HT-29 (cell line): ENCODE results near the gene LTBP3. TPM values are rescaled to one million over a fixed set of nuclear protein-coding genes. Genes with fewer than 3 reads are reported as not detected.
"Not testable (repeated sequence)": the region's sequence is repeated elsewhere in the genome, so short reads cannot be mapped to it uniquely, and the experiment has no call there.

Experiments used
- DNase-seq: peaks from one replicate; pipeline ENCODE4 v3.0.0-alpha.2; 2015; ENCODE audit warnings: low spot score
- total RNA-seq: library from RNA; depleted of rRNA; stranded (reverse); fragments of >200 nt; shearing (Covaris generic); gene quantifications from 2 replicates; pipeline ENCODE4 v1.2.3, GENCODE V29; 2014

The LTBP3 gene
- total RNA-seq, 1 experiment from 2014 or later, result 164 TPM

DNA sequence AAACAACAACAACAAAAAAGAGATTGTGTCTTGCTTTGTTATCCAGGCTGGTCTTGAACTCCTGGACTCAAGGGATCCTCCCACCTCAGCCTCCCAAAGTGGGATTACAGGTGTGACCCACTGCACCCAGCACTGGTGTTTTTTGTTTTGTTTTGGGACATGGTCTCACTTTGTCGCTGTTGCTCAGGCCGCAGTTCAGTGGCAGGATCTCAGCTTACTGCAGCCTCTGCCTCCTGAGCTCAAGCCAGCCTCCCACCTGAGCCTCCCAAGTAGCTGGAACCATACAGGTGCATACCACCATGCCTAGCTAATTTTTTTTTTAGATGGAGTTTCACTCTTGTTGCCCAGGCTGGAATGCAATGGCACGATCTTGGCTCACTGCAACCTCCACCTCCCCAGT is 45.8 kb downstream of the LTBP3 start:
- DNase-seq, result not testable (repeated sequence)

DNA sequence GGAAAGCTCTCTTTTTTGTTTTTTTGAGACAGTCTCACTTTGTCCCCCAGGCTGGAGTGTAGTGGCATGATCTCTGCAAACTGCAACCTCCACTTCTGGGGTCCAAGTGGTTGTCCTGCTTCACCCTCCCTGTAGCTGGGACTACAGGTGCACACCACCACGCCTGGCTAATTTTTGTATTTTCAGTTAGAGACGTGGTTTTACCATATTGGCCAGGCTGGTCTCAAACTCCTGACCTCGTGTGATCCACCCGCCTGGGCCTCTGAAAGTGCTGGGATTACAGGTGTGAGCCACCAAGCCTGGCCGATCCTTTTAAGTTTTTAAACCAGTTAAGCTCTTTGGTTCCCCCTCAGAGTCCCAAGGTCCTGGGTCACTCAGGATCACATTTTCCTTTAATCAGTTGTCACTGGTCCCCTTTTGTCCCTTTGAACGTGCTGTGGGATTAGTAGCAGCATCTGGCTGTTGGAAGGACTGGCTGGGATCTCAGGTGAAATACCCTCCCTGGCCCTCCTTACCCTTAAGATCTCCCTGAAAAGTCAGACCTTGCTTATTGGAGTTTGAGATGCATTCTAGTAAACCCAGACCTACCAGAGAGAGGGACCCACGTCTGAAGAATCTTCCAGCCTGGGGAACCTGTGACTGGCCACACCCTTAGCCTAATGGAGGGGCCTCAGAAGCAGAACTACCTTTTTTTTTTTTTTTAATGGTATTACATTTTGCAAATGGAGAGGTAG is 51.2 kb downstream of the LTBP3 start:
- DNase-seq, result peak; percentile 99

DNA sequence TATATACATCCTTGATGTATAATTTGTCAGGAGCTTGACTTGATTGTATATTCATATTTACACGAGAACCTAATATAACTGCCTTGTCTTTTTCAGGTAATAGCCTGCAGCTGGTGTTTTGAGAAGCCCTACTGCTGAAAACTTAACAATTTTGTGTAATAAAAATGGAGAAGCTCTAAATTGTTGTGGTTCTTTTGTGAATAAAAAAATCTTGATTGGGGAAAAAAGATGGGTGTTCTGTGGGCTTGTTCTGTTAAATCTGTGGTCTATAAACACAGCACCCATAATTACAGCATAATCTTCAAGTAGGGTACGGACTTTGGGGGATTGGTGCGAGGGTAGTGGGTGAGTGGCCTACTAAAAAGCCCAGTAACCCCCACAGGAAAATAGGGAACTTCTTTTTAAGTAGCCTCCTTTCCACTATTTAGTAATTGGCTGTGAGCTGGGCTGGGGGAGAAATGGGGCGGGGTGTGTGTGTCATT is 51.8 kb downstream of the LTBP3 start:
- no peak for DNase-seq

DNA sequence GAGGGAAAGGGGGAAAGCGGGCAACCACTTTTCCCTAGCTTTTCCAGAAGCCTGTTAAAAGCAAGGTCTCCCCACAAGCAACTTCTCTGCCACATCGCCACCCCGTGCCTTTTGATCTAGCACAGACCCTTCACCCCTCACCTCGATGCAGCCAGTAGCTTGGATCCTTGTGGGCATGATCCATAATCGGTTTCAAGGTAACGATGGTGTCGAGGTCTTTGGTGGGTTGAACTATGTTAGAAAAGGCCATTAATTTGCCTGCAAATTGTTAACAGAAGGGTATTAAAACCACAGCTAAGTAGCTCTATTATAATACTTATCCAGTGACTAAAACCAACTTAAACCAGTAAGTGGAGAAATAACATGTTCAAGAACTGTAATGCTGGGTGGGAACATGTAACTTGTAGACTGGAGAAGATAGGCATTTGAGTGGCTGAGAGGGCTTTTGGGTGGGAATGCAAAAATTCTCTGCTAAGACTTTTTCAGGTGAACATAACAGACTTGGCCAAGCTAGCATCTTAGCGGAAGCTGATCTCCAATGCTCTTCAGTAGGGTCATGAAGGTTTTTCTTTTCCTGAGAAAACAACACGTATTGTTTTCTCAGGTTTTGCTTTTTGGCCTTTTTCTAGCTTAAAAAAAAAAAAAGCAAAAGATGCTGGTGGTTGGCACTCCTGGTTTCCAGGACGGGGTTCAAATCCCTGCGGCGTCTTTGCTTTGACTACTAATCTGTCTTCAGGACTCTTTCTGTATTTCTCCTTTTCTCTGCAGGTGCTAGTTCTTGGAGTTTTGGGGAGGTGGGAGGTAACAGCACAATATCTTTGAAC is 52.5 kb downstream of the LTBP3 start:
- DNase-seq, result peak; percentile 70

DNA sequence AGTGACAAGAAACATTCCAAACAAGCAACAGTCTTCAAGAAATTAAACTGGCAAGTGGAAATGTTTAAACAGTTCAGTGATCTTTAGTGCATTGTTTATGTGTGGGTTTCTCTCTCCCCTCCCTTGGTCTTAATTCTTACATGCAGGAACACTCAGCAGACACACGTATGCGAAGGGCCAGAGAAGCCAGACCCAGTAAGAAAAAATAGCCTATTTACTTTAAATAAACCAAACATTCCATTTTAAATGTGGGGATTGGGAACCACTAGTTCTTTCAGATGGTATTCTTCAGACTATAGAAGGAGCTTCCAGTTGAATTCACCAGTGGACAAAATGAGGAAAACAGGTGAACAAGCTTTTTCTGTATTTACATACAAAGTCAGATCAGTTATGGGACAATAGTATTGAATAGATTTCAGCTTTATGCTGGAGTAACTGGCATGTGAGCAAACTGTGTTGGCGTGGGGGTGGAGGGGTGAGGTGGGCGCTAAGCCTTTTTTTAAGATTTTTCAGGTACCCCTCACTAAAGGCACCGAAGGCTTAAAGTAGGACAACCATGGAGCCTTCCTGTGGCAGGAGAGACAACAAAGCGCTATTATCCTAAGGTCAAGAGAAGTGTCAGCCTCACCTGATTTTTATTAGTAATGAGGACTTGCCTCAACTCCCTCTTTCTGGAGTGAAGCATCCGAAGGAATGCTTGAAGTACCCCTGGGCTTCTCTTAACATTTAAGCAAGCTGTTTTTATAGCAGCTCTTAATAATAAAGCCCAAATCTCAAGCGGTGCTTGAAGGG is 53.3 kb downstream of the LTBP3 start:
- peak; percentile 74 for DNase-seq

DNA sequence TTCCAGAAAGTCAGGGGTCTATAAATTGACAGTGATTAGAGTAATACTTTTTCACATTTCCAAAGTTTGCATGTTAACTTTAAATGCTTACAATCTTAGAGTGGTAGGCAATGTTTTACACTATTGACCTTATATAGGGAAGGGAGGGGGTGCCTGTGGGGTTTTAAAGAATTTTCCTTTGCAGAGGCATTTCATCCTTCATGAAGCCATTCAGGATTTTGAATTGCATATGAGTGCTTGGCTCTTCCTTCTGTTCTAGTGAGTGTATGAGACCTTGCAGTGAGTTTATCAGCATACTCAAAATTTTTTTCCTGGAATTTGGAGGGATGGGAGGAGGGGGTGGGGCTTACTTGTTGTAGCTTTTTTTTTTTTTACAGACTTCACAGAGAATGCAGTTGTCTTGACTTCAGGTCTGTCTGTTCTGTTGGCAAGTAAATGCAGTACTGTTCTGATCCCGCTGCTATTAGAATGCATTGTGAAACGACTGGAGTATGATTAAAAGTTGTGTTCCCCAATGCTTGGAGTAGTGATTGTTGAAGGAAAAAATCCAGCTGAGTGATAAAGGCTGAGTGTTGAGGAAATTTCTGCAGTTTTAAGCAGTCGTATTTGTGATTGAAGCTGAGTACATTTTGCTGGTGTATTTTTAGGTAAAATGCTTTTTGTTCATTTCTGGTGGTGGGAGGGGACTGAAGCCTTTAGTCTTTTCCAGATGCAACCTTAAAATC is 54.0 kb downstream of the LTBP3 start:
- DNase-seq, result no peak

DNA sequence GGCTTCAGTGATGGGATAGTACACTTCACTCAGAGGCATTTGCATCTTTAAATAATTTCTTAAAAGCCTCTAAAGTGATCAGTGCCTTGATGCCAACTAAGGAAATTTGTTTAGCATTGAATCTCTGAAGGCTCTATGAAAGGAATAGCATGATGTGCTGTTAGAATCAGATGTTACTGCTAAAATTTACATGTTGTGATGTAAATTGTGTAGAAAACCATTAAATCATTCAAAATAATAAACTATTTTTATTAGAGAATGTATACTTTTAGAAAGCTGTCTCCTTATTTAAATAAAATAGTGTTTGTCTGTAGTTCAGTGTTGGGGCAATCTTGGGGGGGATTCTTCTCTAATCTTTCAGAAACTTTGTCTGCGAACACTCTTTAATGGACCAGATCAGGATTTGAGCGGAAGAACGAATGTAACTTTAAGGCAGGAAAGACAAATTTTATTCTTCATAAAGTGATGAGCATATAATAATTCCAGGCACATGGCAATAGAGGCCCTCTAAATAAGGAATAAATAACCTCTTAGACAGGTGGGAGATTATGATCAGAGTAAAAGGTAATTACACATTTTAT is 54.7 kb downstream of the LTBP3 start:
- no peak for DNase-seq

DNA sequence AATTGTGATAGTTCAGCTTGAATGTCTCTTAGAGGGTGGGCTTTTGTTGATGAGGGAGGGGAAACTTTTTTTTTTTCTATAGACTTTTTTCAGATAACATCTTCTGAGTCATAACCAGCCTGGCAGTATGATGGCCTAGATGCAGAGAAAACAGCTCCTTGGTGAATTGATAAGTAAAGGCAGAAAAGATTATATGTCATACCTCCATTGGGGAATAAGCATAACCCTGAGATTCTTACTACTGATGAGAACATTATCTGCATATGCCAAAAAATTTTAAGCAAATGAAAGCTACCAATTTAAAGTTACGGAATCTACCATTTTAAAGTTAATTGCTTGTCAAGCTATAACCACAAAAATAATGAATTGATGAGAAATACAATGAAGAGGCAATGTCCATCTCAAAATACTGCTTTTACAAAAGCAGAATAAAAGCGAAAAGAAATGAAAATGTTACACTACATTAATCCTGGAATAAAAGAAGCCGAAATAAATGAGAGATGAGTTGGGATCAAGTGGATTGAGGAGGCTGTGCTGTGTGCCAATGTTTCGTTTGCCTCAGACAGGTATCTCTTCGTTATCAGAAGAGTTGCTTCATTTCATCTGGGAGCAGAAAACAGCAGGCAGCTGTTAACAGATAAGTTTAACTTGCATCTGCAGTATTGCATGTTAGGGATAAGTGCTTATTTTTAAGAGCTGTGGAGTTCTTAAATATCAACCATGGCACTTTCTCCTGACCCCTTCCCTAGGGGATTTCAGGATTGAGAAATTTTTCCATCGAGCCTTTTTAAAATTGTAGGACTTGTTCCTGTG is 55.4 kb downstream of the LTBP3 start:
- DNase-seq, result peak; percentile 77

DNA sequence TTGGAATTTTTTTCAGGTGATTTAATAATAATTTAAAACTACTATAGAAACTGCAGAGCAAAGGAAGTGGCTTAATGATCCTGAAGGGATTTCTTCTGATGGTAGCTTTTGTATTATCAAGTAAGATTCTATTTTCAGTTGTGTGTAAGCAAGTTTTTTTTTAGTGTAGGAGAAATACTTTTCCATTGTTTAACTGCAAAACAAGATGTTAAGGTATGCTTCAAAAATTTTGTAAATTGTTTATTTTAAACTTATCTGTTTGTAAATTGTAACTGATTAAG is 55.9 kb downstream of the LTBP3 start:
- peak; percentile 70 for DNase-seq

DNA sequence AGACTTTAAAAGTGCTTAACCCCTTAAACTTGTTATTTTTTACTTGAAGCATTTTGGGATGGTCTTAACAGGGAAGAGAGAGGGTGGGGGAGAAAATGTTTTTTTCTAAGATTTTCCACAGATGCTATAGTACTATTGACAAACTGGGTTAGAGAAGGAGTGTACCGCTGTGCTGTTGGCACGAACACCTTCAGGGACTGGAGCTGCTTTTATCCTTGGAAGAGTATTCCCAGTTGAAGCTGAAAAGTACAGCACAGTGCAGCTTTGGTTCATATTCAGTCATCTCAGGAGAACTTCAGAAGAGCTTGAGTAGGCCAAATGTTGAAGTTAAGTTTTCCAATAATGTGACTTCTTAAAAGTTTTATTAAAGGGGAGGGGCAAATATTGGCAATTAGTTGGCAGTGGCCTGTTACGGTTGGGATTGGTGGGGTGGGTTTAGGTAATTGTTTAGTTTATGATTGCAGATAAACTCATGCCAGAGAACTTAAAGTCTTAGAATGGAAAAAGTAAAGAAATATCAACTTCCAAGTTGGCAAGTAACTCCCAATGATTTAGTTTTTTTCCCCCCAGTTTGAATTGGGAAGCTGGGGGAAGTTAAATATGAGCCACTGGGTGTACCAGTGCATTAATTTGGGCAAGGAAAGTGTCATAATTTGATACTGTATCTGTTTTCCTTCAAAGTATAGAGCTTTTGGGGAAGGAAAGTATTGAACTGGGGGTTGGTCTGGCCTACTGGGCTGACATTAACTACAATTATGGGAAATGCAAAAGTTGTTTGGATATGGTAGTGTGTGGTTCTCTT is 56.5 kb downstream of the LTBP3 start:
- DNase-seq, result peak; percentile 83

DNA sequence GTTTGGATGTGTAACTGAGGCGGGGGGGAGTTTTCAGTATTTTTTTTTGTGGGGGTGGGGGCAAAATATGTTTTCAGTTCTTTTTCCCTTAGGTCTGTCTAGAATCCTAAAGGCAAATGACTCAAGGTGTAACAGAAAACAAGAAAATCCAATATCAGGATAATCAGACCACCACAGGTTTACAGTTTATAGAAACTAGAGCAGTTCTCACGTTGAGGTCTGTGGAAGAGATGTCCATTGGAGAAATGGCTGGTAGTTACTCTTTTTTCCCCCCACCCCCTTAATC is 57.0 kb downstream of the LTBP3 start:
- no peak for DNase-seq

DNA sequence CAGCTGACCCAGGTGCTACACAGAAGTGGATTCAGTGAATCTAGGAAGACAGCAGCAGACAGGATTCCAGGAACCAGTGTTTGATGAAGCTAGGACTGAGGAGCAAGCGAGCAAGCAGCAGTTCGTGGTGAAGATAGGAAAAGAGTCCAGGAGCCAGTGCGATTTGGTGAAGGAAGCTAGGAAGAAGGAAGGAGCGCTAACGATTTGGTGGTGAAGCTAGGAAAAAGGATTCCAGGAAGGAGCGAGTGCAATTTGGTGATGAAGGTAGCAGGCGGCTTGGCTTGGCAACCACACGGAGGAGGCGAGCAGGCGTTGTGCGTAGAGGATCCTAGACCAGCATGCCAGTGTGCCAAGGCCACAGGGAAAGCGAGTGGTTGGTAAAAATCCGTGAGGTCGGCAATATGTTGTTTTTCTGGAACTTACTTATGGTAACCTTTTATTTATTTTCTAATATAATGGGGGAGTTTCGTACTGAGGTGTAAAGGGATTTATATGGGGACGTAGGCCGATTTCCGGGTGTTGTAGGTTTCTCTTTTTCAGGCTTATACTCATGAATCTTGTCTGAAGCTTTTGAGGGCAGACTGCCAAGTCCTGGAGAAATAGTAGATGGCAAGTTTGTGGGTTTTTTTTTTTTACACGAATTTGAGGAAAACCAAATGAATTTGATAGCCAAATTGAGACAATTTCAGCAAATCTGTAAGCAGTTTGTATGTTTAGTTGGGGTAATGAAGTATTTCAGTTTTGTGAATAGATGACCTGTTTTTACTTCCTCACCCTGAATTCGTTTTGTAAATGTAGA is 57.6 kb downstream of the LTBP3 start:
- DNase-seq, result peak; percentile 88

DNA sequence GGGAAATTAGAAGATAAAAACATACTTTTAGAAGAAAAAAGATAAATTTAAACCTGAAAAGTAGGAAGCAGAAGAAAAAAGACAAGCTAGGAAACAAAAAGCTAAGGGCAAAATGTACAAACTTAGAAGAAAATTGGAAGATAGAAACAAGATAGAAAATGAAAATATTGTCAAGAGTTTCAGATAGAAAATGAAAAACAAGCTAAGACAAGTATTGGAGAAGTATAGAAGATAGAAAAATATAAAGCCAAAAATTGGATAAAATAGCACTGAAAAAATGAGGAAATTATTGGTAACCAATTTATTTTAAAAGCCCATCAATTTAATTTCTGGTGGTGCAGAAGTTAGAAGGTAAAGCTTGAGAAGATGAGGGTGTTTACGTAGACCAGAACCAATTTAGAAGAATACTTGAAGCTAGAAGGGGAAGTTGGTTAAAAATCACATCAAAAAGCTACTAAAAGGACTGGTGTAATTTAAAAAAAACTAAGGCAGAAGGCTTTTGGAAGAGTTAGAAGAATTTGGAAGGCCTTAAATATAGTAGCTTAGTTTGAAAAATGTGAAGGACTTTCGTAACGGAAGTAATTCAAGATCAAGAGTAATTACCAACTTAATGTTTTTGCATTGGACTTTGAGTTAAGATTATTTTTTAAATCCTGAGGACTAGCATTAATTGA is 58.3 kb downstream of the LTBP3 start:
- no peak for DNase-seq

DNA sequence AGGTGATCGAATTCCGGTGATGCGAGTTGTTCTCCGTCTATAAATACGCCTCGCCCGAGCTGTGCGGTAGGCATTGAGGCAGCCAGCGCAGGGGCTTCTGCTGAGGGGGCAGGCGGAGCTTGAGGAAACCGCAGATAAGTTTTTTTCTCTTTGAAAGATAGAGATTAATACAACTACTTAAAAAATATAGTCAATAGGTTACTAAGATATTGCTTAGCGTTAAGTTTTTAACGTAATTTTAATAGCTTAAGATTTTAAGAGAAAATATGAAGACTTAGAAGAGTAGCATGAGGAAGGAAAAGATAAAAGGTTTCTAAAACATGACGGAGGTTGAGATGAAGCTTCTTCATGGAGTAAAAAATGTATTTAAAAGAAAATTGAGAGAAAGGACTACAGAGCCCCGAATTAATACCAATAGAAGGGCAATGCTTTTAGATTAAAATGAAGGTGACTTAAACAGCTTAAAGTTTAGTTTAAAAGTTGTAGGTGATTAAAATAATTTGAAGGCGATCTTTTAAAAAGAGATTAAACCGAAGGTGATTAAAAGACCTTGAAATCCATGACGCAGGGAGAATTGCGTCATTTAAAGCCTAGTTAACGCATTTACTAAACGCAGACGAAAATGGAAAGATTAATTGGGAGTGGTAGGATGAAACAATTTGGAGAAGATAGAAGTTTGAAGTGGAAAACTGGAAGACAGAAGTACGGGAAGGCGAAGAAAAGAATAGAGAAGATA is 59.0 kb downstream of the LTBP3 start, which contains the start of gene MALAT1:
Gene MALAT1, plus strand, starts transcription at position 69 of the 736 bp plus-strand sequence.
- peak; percentile 98 for DNase-seq

DNA sequence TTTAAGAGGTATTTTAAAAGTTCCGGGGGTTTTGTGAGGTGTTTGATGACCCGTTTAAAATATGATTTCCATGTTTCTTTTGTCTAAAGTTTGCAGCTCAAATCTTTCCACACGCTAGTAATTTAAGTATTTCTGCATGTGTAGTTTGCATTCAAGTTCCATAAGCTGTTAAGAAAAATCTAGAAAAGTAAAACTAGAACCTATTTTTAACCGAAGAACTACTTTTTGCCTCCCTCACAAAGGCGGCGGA is 59.5 kb downstream of the LTBP3 start:
- DNase-seq, result peak; percentile 86

DNA sequence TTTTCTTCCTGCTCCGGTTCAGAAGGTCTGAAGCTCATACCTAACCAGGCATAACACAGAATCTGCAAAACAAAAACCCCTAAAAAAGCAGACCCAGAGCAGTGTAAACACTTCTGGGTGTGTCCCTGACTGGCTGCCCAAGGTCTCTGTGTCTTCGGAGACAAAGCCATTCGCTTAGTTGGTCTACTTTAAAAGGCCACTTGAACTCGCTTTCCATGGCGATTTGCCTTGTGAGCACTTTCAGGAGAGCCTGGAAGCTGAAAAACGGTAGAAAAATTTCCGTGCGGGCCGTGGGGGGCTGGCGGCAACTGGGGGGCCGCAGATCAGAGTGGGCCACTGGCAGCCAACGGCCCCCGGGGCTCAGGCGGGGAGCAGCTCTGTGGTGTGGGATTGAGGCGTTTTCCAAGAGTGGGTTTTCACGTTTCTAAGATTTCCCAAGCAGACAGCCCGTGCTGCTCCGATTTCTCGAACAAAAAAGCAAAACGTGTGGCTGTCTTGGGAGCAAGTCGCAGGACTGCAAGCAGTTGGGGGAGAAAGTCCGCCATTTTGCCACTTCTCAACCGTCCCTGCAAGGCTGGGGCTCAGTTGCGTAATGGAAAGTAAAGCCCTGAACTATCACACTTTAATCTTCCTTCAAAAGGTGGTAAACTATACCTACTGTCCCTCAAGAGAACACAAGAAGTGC is 60.0 kb downstream of the LTBP3 start:
- peak; percentile 83 for DNase-seq
